GM10266 (cell line): Measurements from ENCODE around the gene KRT34.

Source experiments
- DNase-seq: peaks from one replicate; pipeline ENCODE4 v3.0.0; 2012; ENCODE audit errors: extremely low spot score
- TF ChIP-seq, protein P1 (sequence below): IDR thresholded peaks from 2 replicates; pipeline ENCODE4 v1.5.1; 2012; ENCODE audit warnings: mild to moderate bottlenecking, low read depth; ENCODE audit not compliant: control insufficient read depth, insufficient read depth; ENCODE audit errors: missing control alignments

The KRT34 gene

DNA sequence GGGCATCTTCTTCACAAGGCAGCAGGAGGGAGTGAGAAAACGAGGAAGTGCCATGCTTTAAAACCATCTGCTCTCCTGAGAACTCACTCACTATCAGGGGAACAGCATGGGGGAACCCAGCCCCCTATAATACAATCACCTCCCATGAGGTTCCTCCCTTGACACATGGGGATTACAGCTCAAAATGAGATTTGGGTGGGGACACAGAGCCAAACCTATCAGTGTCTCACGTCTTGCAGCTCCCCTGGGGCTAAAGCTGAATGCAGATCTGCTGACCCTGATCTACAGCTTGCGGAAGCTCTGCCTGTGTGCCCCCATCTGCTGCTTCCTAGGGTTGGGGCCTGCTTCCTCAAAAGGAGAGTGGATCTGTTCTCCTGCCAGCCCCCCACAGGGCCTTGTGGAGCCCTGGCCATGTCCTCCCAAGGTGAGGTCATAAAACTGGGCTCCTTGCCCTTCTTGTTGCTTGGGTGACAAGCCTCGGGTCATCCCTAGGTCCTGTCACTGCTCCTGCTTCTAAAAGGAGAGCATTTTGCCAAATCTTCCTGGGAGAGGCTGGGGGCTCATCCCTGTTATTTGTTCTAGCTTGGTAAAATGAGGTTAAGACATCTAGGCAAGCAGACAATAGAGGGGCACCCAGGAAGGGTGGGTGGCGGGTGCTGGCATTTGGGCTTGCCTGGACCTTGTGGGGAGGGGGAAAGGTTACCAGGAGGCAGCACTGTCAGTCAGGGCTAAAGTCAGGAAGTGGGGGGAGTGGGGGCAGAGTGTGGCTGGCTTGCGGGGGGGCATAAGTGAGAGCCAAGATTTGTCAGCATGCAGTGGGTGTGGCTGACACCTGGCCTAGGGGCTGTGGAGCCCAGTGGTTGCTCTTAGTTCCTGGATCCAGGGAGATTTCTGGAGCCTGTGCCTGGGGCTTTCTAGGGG, 47.5 kb downstream of the KRT34 start:
- no peak for DNase-seq
- TF ChIP-seq, protein P1, sequence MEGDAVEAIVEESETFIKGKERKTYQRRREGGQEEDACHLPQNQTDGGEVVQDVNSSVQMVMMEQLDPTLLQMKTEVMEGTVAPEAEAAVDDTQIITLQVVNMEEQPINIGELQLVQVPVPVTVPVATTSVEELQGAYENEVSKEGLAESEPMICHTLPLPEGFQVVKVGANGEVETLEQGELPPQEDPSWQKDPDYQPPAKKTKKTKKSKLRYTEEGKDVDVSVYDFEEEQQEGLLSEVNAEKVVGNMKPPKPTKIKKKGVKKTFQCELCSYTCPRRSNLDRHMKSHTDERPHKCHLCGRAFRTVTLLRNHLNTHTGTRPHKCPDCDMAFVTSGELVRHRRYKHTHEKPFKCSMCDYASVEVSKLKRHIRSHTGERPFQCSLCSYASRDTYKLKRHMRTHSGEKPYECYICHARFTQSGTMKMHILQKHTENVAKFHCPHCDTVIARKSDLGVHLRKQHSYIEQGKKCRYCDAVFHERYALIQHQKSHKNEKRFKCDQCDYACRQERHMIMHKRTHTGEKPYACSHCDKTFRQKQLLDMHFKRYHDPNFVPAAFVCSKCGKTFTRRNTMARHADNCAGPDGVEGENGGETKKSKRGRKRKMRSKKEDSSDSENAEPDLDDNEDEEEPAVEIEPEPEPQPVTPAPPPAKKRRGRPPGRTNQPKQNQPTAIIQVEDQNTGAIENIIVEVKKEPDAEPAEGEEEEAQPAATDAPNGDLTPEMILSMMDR, result no peak

DNA sequence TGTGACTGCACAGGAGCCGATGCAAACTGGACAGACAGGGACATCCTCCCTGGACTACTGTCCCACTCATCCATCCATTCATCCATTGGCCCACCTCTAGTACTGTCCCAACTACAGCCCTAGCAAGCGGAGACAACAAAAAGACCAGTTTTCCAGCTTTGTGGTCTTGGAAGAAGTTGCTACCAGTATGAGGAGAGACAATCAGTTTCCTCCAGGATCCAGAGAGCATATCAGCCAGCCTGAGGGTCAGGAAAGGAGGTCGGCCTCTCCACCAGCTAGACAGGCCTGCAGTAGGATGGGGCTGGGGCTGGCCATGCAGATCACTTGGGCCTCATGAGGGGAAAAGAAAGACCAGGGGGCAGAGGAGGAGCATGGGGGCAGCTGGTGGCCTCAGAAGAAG, 48.3 kb downstream of the KRT34 start:
- TF ChIP-seq, protein P1, result no peak

DNA sequence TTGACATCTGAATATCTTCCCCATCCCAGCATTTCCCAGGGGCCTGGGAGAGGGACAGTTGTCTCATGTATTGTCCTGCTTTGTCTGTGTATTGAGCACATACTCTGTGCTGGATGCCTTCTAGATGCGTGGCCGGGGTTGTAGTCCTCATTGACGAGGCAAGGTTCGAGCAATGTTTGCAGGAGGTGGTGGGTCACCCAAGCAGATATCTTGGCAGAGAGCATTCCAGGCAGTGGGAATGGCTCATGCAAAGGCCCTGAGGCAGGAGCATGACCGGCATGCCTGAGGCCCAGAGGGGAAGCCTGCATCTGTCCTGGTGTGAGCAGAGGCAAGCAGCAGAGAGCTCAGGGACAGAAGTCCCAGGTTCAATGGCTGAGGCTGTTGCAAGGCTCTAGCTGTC, 49.0 kb downstream of the KRT34 start:
- DNase-seq, result no peak
- TF ChIP-seq, protein P1, result no peak

More for the DNA sequence above, 48.3 kb downstream of the KRT34 start:
- no peak for DNase-seq

DNA sequence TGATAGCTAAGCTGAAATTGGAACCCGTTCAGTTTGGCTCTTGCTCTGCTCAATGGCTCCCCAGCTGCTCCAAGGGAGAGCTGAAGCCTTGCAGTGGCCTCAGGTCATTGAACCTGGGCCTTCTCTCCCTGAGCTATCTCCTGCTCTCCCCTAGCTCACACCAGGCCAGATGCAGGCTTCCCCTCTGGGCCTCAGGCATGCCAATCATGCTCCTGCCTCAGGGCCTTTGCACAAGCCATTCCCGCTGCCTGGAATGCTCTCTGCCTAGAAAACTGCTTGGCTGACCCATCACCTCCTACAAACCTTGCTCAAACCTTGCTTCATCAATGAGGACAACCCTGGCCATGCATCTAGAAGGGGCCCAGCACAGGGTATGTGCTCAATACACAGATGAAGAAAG, 49.9 kb downstream of the KRT34 start:
- TF ChIP-seq, protein P1, result no peak
- no peak for DNase-seq

DNA sequence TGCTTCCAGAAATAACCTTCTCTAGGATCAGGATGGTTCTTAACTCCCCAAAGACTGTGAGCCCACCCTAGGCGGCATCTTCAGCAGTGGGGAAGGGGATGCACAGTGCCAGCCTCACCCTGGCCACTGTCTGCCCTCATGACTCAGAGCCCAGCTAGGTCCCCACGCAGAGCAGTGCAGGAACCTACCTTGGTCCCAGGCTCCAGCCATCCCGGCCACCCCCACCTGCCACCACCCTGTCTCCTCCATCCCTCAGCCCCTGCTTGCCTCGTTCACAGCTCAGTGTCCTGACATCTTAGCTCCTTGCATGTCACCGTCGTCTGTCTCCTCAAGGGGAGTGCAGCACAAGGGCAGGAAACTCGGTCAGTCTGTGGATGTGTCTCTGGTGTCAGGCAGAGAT, 50.5 kb downstream of the KRT34 start:
- no peak for DNase-seq
- TF ChIP-seq, protein P1, result no peak

DNA sequence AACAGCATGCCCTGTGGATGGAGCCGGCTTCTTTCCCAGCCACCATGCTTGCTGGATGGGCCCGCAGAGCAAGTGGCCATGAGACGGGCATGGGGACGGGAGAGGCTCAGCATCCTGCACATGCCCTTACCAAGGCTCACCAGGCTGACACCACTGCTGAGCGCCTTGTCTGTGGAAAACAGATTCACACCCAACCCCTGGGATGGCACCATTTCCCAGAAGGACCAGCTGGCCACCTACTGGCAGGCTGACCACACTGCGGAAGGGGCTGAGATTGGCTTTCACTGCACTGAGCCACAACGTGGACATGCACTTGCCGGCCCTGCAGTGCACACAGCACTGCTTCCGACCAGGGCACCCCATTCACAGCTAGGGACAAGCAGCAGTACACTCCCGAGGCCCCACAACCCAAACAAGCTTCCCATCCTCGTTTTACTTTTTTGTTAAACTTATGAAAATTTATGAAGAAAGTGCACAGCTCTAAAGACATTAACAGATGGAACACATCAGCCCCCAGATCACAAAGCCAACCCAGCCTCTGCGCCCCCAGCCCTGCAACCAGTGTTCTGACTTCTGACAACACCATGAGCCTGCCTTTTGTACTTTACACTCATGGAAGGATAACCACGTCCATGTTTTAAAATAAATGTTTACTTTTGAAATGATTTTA, 52.7 kb downstream of the KRT34 start:
- DNase-seq, result no peak

More for the DNA sequence above, 52.7 kb downstream of the KRT34 start:
- TF ChIP-seq, protein P1, result peak; percentile 53
